GM13977 (cell line): Measurements from ENCODE around the gene MAST3.

Experiments used
- DNase-seq: peaks from one replicate; pipeline ENCODE4 v3.0.0; 2012; ENCODE audit warnings: low spot score
- in situ Hi-C: fragments of 300-500 bp; cut with MboI; formaldehyde crosslinking; loops from one replicate; pipeline ENCODE4 v1.12.0; 2022; ENCODE audit warnings: low sequenced_read_pairs, low pct_unique_long_range_greater_than_20kb, mixed read lengths, inconsistent platforms; ENCODE audit not compliant: unreplicated experiment
- TF ChIP-seq, protein P1 (sequence below): IDR thresholded peaks from 2 replicates; pipeline ENCODE4 v1.5.1; 2012; ENCODE audit warnings: mild to moderate bottlenecking, control low read depth; ENCODE audit not compliant: insufficient read depth; ENCODE audit errors: extremely low read depth, missing control alignments

MAST3 gene

DNA sequence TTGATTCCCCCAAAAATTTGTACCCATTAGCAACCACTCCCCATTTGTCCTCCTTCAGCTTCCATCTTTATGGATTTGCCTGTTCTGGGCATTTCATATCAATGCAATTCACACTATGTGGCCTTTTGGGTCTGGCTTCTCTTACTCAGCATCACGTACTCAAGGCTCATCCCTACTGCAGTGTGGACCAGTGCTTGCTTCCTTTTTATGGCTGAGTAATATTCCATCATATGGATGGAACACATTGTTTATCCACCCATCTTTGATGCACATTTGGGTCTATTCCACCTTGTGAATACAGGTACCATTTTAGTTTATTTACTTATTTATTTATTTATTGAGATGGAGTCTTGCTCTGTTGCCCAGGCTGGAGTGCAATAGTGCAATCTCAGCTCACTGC lies 42.9 kb downstream of the MAST3 start:
- in situ Hi-C loops: no loop called here
- DNase-seq: no peak
- TF ChIP-seq, protein P1, sequence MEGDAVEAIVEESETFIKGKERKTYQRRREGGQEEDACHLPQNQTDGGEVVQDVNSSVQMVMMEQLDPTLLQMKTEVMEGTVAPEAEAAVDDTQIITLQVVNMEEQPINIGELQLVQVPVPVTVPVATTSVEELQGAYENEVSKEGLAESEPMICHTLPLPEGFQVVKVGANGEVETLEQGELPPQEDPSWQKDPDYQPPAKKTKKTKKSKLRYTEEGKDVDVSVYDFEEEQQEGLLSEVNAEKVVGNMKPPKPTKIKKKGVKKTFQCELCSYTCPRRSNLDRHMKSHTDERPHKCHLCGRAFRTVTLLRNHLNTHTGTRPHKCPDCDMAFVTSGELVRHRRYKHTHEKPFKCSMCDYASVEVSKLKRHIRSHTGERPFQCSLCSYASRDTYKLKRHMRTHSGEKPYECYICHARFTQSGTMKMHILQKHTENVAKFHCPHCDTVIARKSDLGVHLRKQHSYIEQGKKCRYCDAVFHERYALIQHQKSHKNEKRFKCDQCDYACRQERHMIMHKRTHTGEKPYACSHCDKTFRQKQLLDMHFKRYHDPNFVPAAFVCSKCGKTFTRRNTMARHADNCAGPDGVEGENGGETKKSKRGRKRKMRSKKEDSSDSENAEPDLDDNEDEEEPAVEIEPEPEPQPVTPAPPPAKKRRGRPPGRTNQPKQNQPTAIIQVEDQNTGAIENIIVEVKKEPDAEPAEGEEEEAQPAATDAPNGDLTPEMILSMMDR: no peak

DNA sequence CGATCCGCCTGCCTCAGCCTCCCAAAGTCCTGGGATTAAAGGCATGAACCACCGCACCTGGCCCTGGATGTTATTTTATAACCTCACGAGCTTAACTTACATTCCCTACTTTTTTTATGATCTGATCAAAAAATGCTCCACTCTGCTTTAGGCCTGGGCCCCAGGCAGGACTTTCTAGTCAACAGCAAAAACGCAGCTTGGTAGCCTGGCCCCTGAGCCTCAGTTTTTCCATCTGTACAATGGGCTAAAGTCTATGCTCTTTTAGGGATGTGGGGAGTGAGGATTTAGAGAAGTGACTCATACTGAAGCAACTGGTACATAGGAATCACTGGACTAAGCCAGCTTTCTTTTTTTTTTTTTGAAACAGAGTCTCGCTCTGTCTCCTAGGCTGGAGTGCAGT lies 43.5 kb downstream of the MAST3 start:
- TF ChIP-seq, protein P1: no peak
- in situ Hi-C loops: no loop called here
- no peak for DNase-seq

DNA sequence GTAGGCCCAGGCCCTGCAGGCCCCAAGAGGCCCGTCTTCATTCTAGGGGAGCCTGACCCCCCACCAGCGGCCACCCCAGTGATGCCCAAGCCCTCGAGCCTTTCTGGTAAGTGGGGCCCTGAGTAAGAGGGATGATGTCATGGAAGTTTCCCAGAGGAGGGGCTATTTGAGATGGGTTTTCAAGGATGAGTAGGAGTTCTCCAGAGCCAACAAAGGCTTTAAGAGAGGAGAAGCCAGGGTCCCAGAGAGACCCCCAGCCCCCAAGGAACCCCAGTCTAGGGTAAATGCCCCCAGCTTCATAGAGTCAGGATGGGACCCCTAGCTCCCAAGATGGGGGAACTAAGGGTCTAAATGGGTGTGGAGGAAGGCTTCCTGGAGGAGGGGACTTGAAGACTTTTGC lies 46.3 kb downstream of the MAST3 start:
- DNase-seq: no peak
- TF ChIP-seq, protein P1: no peak

DNA sequence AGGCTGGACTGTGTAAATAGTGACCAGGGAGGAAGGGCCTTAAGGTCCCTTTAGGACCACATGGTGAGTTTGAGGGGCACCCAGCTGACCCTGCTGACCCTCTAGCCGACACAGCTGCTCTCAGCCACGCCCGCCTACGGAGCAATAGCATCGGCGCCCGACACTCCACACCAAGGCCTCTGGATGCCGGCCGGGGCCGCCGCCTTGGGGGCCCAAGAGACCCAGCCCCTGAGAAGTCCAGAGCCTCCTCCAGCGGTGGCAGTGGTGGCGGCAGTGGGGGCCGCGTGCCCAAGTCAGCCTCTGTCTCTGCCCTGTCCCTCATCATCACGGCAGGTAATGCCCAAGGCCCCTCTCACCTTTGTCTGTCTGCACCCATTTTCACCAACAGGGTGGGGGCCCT lies 46.8 kb downstream of the MAST3 start:
- TF ChIP-seq, protein P1: no peak
- in situ Hi-C loops: no loop called here
- no peak for DNase-seq

More for the DNA sequence above, 46.3 kb downstream of the MAST3 start:
- in situ Hi-C loops: no loop called here

DNA sequence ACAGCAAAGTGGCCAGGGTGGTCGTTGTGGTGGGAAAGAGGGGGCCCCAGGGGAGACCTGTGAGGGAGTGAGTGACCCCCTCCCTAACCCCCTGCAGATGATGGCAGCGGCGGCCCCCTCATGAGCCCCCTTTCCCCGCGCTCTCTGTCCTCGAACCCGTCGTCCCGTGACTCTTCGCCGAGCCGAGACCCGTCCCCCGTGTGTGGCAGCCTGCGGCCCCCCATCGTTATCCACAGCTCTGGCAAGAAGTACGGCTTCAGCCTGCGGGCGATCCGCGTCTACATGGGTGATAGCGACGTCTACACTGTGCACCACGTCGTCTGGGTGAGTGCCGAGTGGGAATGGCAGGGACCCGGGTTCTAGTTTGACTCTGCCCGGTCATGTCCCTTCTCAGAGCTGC lies 47.3 kb downstream of the MAST3 start:
- DNase-seq: no peak
- in situ Hi-C loops: no loop called here
- TF ChIP-seq, protein P1: no peak

DNA sequence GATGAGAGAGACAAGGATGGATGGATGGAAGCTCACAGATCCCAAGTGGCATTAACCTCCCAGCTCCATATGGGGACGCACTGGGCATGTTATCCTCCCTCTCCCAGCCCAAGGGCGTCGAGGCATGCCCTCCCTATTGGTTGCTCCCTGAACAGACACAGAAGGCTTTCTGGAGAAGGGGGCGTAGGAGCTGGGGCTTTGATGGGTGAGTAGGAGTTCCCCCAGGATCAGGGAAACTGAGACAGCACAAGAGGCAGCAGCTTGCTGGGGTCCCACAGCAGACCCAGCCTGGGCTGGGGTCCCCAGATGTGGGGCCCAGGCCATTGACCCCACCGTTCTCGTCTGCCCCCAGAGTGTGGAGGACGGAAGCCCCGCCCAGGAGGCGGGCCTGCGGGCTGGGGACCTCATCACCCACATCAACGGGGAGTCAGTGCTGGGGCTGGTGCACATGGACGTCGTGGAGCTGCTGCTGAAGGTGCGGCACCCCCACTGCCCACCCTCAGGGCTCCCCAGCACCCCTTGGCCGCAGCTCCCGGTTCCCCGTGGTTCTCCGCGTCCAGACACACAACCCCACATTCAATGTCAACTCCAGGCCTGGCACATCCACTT lies 47.9 kb downstream of the MAST3 start:
- in situ Hi-C loops: no loop called here
- no peak for DNase-seq
- TF ChIP-seq, protein P1: no peak

DNA sequence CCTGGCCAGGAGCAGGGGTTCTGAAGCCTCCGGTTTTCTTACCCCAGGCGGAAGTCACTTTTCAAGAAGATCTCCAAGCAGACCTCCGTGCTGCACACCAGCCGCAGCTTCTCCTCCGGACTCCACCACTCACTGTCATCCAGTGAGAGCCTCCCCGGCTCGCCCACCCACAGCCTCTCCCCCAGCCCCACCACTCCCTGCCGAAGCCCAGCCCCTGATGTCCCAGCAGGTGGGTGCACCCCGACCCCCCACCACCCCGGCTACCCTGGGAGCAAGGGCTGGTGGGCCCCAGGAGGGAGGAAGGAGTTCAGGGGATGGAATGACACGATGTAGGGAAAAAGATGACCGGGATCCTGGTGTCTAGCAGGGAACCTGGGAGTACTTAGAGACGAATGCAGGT lies 49.8 kb downstream of the MAST3 start:
- TF ChIP-seq, protein P1: no peak
- in situ Hi-C loops: no loop called here
- DNase-seq: no peak
